ENCODE data around the gene RRAGB.

DNA sequence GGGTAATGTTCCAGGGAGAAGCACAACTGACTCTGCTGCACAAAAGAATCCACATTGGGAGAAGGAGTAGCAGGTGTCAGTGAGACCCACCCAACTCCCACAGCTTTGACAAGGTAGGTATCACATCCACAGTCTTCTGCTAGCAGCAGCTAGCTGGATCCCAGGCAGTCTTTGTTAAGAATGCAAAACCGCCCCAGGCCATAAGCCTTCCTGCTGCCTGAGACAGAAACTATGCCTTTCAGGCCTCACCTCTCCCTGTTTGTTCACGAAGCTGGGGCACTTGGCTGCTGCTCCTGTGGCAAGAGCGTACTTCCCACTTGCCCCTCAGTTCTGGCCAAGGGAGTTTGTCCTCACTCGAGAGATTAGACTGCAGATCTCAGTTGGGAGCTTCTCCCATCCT lies 21.4 kb downstream of the RRAGB start:
- TF ChIP-seq CTCF (optimal IDR thresholded peaks at IDR 0.05 in 1 of 3, IDR thresholded peaks at IDR 0.05 in 1 of 3, conservative IDR thresholded peaks at IDR 0.05 in 1 of 3; ENCODE audit: extremely low read depth in 1 of 3, insufficient read depth in 2 of 3, low read length in 3 of 3) (no peak), EZH2 (IDR thresholded peaks at IDR 0.05; ENCODE audit: low read length) (no peak)
